AG09309 (cell line): ENCODE data around the gene SLC1A3.

Experiments
- DNase-seq: peaks from one replicate; pipeline ENCODE4 v3.0.0-alpha.2; 2010; ENCODE audit warnings: low read depth
- H3K4me3 ChIP-seq: 2 replicates; pipeline ENCODE4 v1.5.1; 2011; ENCODE audit warnings: mild to moderate bottlenecking, low read depth, low read length, moderate library complexity; ENCODE audit not compliant: control insufficient read depth
- CTCF ChIP-seq: IDR thresholded peaks from 2 replicates; pipeline ENCODE4 v1.5.1; 2011; ENCODE audit warnings: mild to moderate bottlenecking, low read depth, low read length, inconsistent platforms; ENCODE audit not compliant: insufficient read depth, control insufficient read depth; ENCODE audit errors: missing control alignments

SLC1A3 gene

GRCh38 chr5:36724467-36725332 is 118.3 kb downstream of the SLC1A3 start:
- no peak for DNase-seq
- no peak for TF ChIP-seq CTCF
- no peak overlapping the region for H3K4me3 ChIP-seq

GRCh38 chr5:36726317-36726716 is 119.9 kb downstream of the SLC1A3 start:
- TF ChIP-seq CTCF, result no peak
- DNase-seq, result no peak
- H3K4me3 ChIP-seq, result no peak overlapping the region

GRCh38 chr5:36726767-36727166 is 120.4 kb downstream of the SLC1A3 start:
- no peak for DNase-seq
- no peak overlapping the region for H3K4me3 ChIP-seq
- TF ChIP-seq CTCF, result no peak

- no peak for DNase-seq
- H3K4me3 ChIP-seq, result no peak overlapping the region
- peak; percentile 62 for TF ChIP-seq CTCF
These were observed 122.5 kb downstream of the SLC1A3 start for GRCh38 chr5:36728697-36729543.

- no peak overlapping the region for H3K4me3 ChIP-seq
- no peak for TF ChIP-seq CTCF
- DNase-seq, result no peak
These were observed 124.3 kb downstream of the SLC1A3 start for GRCh38 chr5:36730537-36731216.

GRCh38 chr5:36733183-36733582 is 126.8 kb downstream of the SLC1A3 start:
- no peak overlapping the region for H3K4me3 ChIP-seq
- DNase-seq, result no peak
- no peak for TF ChIP-seq CTCF
